Colonic mucosa (tissue), 4 donors: Measurements from ENCODE around the gene SUSD4. TPM values are rescaled to one million over a fixed set of nuclear protein-coding genes. Genes with fewer than 3 reads are reported as not detected.

ENCODE experiments used
- DNase-seq: peaks from one replicate; pipeline ENCODE4 v3.0.0-alpha.2; 2020
- H3K27ac ChIP-seq: fragments of 200-600 bp; one replicate; pipeline ENCODE4 v1.8.0; 2021
- H3K27me3 ChIP-seq: fragments of 200-600 bp; one replicate; pipeline ENCODE4 v1.8.0; 2021
- H3K36me3 ChIP-seq: fragments of 200-600 bp; one replicate; pipeline ENCODE4 v1.8.0; 2021
- H3K4me1 ChIP-seq: fragments of 200-600 bp; one replicate; pipeline ENCODE4 v1.8.0; 2021; ENCODE audit warnings: mild to moderate bottlenecking
- H3K4me3 ChIP-seq: fragments of 200-600 bp; one replicate; pipeline ENCODE4 v1.8.0; 2021
- H3K9ac ChIP-seq, 2 donors: one replicate each; pipeline ENCODE4 v1.7.0; 2013; ENCODE audit warnings: control low read depth in 2 of 2, low read depth in 2 of 2, low read length in 2 of 2
- H3K9me3 ChIP-seq: fragments of 200-600 bp; one replicate; pipeline ENCODE4 v1.8.0; 2021
- CTCF ChIP-seq: fragments of 200-600 bp; IDR thresholded peaks from one replicate; pipeline ENCODE4 v1.8.0; 2022; ENCODE audit warnings: antibody characterized with exemption, mild to moderate bottlenecking
- intact Hi-C: fragments of 100-400 bp; cut with DNase I; formaldehyde crosslinking; loops from one replicate; pipeline ENCODE4 v1.14.1; 2022
- total RNA-seq, 2 donors: library from RNA; stranded (reverse); fragmentation: NEBNext Ultra II Directional in 1 of 2; extraction: Animal tissue kit (Norgen Biotek cat#: 25700) in 1 of 2; gene quantifications; one replicate each; pipeline ENCODE4 v1.2.1, GENCODE V29; 2021
- donor health status: healthy.
- donor health status: DM: no; HTN: no; CAD: no.
- donor health status: DM: no; HTN: no; CAD: no.

SUSD4 gene, protein sequence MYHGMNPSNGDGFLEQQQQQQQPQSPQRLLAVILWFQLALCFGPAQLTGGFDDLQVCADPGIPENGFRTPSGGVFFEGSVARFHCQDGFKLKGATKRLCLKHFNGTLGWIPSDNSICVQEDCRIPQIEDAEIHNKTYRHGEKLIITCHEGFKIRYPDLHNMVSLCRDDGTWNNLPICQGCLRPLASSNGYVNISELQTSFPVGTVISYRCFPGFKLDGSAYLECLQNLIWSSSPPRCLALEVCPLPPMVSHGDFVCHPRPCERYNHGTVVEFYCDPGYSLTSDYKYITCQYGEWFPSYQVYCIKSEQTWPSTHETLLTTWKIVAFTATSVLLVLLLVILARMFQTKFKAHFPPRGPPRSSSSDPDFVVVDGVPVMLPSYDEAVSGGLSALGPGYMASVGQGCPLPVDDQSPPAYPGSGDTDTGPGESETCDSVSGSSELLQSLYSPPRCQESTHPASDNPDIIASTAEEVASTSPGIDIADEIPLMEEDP
- total RNA-seq = under 1 TPM; 0.15 to 0.37 TPM

GRCh38 chr1:223363856-223364684, at the start of gene SUSD4:
SUSD4 (minus strand) TSS chr1:223364176; CDS start chr1:223363425, 751 bp downstream.
- H3K9ac ChIP-seq = peak within 1 kb of the TSS in 1 of 2 donors; percentile 24
- H3K27ac ChIP-seq = no peak within 1 kb of the TSS
- no peak for TF ChIP-seq CTCF
- no peaks in the 10 kb centered on the region for H3K9me3 ChIP-seq
- intact Hi-C loops = no loop called here
- no peaks in the 10 kb centered on the region for H3K36me3 ChIP-seq
- H3K4me3 ChIP-seq = peak within 1 kb of the TSS; percentile 37
- peak; percentile 34 for DNase-seq
- peaks cover 32% of the 10 kb centered on the region for H3K27me3 ChIP-seq
- peaks cover 6% of the 10 kb centered on the region for H3K4me1 ChIP-seq

DNA sequence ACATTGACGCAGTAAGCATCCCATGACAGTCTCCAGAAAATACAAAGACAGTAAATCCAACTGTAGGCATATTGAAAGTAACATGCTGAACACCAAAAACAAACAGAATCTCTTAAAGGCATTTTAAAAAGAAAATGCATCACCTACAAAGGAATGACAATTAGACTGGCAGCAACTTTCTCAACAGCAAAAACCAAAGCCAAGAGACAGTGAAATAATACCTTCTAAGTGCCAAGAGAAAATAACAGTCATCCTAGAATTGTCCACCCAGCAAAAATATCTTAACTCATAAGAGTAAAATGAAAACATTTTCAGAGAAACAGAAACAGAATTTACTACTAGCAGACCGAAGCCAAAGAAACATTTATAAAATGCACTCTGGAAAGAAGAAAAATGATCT, 49.2 kb upstream of the SUSD4 start:
- no peaks in the 10 kb centered on the region for H3K9me3 ChIP-seq
- no peak for TF ChIP-seq CTCF
- H3K4me3 ChIP-seq = no peak overlapping the region
- H3K9ac ChIP-seq = no peak overlapping the region
- no peak for DNase-seq
- no peaks in the 10 kb centered on the region for H3K27me3 ChIP-seq
- H3K27ac ChIP-seq = no peak overlapping the region
- no peaks in the 10 kb centered on the region for H3K36me3 ChIP-seq
- intact Hi-C loops = no loop called here
- no peaks in the 10 kb centered on the region for H3K4me1 ChIP-seq

- Histone ChIP-seq H3K36me3 (no peaks in the 10 kb centered on the region), H3K27me3 (no peaks in the 10 kb centered on the region), H3K4me3 (no peak overlapping the region), H3K27ac (no peak overlapping the region), H3K9ac (no peak overlapping the region), H3K4me1 (no peaks in the 10 kb centered on the region), H3K9me3 (no peaks in the 10 kb centered on the region)
- DNase-seq = no peak
- intact Hi-C loops = no loop called here
- TF ChIP-seq CTCF = no peak
Observed at GRCh38 chr1:223411710-223412109, 47.7 kb upstream of the SUSD4 start.

GRCh38 chr1:223411309-223411708, 47.3 kb upstream of the SUSD4 start:
- Histone ChIP-seq H3K27me3 (no peaks in the 10 kb centered on the region), H3K9me3 (no peaks in the 10 kb centered on the region), H3K36me3 (no peaks in the 10 kb centered on the region), H3K27ac (no peak overlapping the region), H3K4me1 (no peaks in the 10 kb centered on the region), H3K4me3 (no peak overlapping the region), H3K9ac (no peak overlapping the region)
- TF ChIP-seq CTCF = no peak
- intact Hi-C loops = no loop called here
- no peak for DNase-seq

GRCh38 chr1:223410036-223410435, 46.1 kb upstream of the SUSD4 start:
- intact Hi-C loops = no loop called here
- Histone ChIP-seq H3K36me3 (no peaks in the 10 kb centered on the region), H3K4me1 (no peaks in the 10 kb centered on the region), H3K4me3 (no peak overlapping the region), H3K9ac (no peak overlapping the region), H3K27ac (no peak overlapping the region), H3K27me3 (no peaks in the 10 kb centered on the region), H3K9me3 (no peaks in the 10 kb centered on the region)
- TF ChIP-seq CTCF = no peak
- no peak for DNase-seq
